Neural cell (in vitro differentiated cells): ENCODE measurements around the gene DPH6.

Experiments
- EZH2 ChIP-seq: fragments of 200-600, 300-800 bp; shearing (Covaris generic), sonication (generic); IDR thresholded peaks from 2 replicates; pipeline ENCODE4 v1.6.1; 2014; ENCODE audit warnings: antibody characterized with exemption, low read length, borderline replicate concordance, mild to moderate bottlenecking; ENCODE audit not compliant: insufficient read depth, poor library complexity, severe bottlenecking
- RAD21 ChIP-seq: fragments of 450-650 bp; conservative IDR thresholded peaks from 2 replicates; pipeline ENCODE4 v1.6.1; 2014; ENCODE audit warnings: antibody characterized with exemption, mild to moderate bottlenecking, moderate library complexity
- TAF1 ChIP-seq: IDR thresholded peaks from 2 replicates; pipeline ENCODE4 v1.6.1; 2012; ENCODE audit warnings: low read depth
- TF ChIP-seq, protein P1 (sequence below): fragments of 450-650 bp; IDR thresholded peaks from 2 replicates; pipeline ENCODE4 v1.5.1; 2014; ENCODE audit warnings: antibody characterized with exemption, mild to moderate bottlenecking, moderate library complexity; ENCODE audit not compliant: poor library complexity, severe bottlenecking

DNA sequence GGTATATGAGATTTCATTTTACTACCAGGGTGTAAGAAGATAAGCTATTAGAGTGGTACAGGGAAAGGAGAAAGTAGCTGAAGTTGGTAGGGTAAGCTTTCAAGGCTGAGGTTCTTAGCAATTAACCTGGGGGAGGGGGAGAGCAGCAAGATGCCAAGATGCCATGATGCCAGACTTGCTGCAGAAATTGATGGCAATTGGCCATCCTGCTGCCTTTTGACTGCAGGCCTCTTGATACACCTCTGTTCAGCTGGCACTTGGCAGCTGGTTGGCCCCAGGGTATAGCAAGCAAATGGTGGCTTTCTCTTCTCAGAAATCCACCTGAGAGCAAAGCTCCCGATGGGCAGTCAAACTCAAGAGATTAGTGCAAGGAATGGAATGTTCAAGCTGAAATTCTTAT lies 21.4 kb upstream of the DPH6 start:
- TF ChIP-seq EZH2 (no peak), TAF1 (no peak), RAD21 (no peak)
- TF ChIP-seq, protein P1, sequence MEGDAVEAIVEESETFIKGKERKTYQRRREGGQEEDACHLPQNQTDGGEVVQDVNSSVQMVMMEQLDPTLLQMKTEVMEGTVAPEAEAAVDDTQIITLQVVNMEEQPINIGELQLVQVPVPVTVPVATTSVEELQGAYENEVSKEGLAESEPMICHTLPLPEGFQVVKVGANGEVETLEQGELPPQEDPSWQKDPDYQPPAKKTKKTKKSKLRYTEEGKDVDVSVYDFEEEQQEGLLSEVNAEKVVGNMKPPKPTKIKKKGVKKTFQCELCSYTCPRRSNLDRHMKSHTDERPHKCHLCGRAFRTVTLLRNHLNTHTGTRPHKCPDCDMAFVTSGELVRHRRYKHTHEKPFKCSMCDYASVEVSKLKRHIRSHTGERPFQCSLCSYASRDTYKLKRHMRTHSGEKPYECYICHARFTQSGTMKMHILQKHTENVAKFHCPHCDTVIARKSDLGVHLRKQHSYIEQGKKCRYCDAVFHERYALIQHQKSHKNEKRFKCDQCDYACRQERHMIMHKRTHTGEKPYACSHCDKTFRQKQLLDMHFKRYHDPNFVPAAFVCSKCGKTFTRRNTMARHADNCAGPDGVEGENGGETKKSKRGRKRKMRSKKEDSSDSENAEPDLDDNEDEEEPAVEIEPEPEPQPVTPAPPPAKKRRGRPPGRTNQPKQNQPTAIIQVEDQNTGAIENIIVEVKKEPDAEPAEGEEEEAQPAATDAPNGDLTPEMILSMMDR, result no peak
